ENCODE measurements around the gene HSF5.
"Not testable (repeated sequence)": the region's sequence is repeated elsewhere in the genome, so short reads cannot be mapped to it uniquely, and the experiment has no call there.

HSF5 gene

GRCh38 chr17:58413684-58414083 lies 74.5 kb downstream of the HSF5 start:
- DNase-seq (ENCODE audit: low read depth, low spot score) = no peak

GRCh38 chr17:58412961-58413586 lies 75.1 kb downstream of the HSF5 start:
- no peak for DNase-seq (ENCODE audit: low read depth, low spot score)

- no peak for DNase-seq (ENCODE audit: low read depth, low spot score)
Observed at GRCh38 chr17:58412064-58412703, 76.0 kb downstream of the HSF5 start.

- DNase-seq (ENCODE audit: low read depth, low spot score) = no peak
Observed at GRCh38 chr17:58411408-58411894, 76.8 kb downstream of the HSF5 start.

- no peak for DNase-seq (ENCODE audit: low read depth, low spot score)
Observed at GRCh38 chr17:58410714-58411407, 77.3 kb downstream of the HSF5 start.

- no peak for DNase-seq (ENCODE audit: low read depth, low spot score)
Observed at GRCh38 chr17:58409432-58409831, 78.8 kb downstream of the HSF5 start.

- peak; percentile 35 for DNase-seq (ENCODE audit: low read depth, low spot score)
Observed at GRCh38 chr17:58403311-58403710, 84.9 kb downstream of the HSF5 start.

- peak; percentile 66 for DNase-seq (ENCODE audit: low read depth, low spot score)
Observed at GRCh38 chr17:58402679-58403078, 85.5 kb downstream of the HSF5 start.

GRCh38 chr17:58402047-58402446 lies 86.2 kb downstream of the HSF5 start:
- peak; percentile 79 for DNase-seq (ENCODE audit: low read depth, low spot score)

- no peak for DNase-seq (ENCODE audit: low read depth, low spot score)
Observed at GRCh38 chr17:58401287-58401686, 86.9 kb downstream of the HSF5 start.

- no peak for DNase-seq (ENCODE audit: low read depth, low spot score)
Observed at GRCh38 chr17:58400826-58401225, 87.4 kb downstream of the HSF5 start.

- no peak for DNase-seq (ENCODE audit: low read depth, low spot score)
Observed at GRCh38 chr17:58399974-58400373, 88.2 kb downstream of the HSF5 start.

GRCh38 chr17:58398574-58399266 lies 89.5 kb downstream of the HSF5 start:
- DNase-seq (ENCODE audit: low read depth, low spot score) = no peak

- not testable (repeated sequence) for DNase-seq (ENCODE audit: low read depth, low spot score)
Observed at GRCh38 chr17:58397421-58397820, 90.8 kb downstream of the HSF5 start.

- DNase-seq (ENCODE audit: low read depth, low spot score) = no peak
Observed at GRCh38 chr17:58396173-58396572, 92.0 kb downstream of the HSF5 start.

GRCh38 chr17:58394534-58395223 lies 93.5 kb downstream of the HSF5 start:
- DNase-seq (ENCODE audit: low read depth, low spot score) = no peak

GRCh38 chr17:58391302-58391984 lies 96.8 kb downstream of the HSF5 start:
- DNase-seq (ENCODE audit: low read depth, low spot score) = peak; percentile 90

- no peak for DNase-seq (ENCODE audit: low read depth, low spot score)
Observed at GRCh38 chr17:58390884-58391283, 97.3 kb downstream of the HSF5 start.

- peak; percentile 10 for DNase-seq (ENCODE audit: low read depth, low spot score)
Observed at GRCh38 chr17:58388302-58389190, 99.7 kb downstream of the HSF5 start.

- DNase-seq (ENCODE audit: low read depth, low spot score) = no peak
Observed at GRCh38 chr17:58387834-58388233, 100.4 kb downstream of the HSF5 start.
